HepG2 (cell line): ENCODE measurements around the gene GSTCD.

ENCODE experiments used
- RAD51 ChIP-seq: fragments of 450-650 bp; IDR thresholded peaks from 2 replicates; pipeline ENCODE4 v1.6.1; 2016; ENCODE audit warnings: borderline replicate concordance
- ZBTB25 ChIP-seq: IDR thresholded peaks from 2 replicates; pipeline ENCODE4 v1.6.1; 2018; ENCODE audit warnings: missing genetic modification reagents

- TF ChIP-seq ZBTB25 (CRISPR knock-in tag) (no peak), RAD51 (no peak)
Measured at GRCh38 chr4:105785792-105786191, 77.2 kb downstream of the GSTCD start.
